ENCODE data around the gene IZUMO2. TPM values are rescaled to one million over a fixed set of nuclear protein-coding genes. Genes with fewer than 3 reads are reported as not detected.
A peak's percentile ranks its signal among the peaks of the same experiment; 100 is the strongest.
"Not testable (repeated sequence)": the region's sequence is repeated elsewhere in the genome, so short reads cannot be mapped to it uniquely, and the experiment has no call there.

IZUMO2 gene
- polyA plus RNA-seq, 1 experiment, result not detected

GRCh38 chr19:50136603-50137365, 26.3 kb downstream of the IZUMO2 start:
- peak overlapping the region; percentile 17; the same call in 1 of the 2 replicates for H3K4me3 ChIP-seq (ENCODE audit: low read depth, low read length)
- H3K9me3 ChIP-seq (ENCODE audit: control insufficient read depth, insufficient read depth, low read length); H3K27me3 ChIP-seq (ENCODE audit: control insufficient read depth, insufficient read depth, low read length); POLR2A ChIA-PET; H3K27ac ChIP-seq (ENCODE audit: low read depth, low read length); DNase-seq (ENCODE audit: low read depth, low spot score): not testable (repeated sequence)
- TF ChIP-seq CTCF (IDR thresholded peaks at IDR 0.05; ENCODE audit: low read depth, low read length), result 0 out of 2 replicates have a peak, but pooled peaks have one; percentile 3
- CTCF ChIA-PET, result interaction anchor here (1.1 to 1.6 kb wide), 4 partner anchors 102 to 198 kb away, joined by 3 to 28 read pairs (median 4); no protein-coding TSS in a partner anchor

GRCh38 chr19:50135856-50136602, 27.1 kb downstream of the IZUMO2 start:
- H3K27me3 ChIP-seq (ENCODE audit: control insufficient read depth, insufficient read depth, low read length); POLR2A ChIA-PET; H3K4me3 ChIP-seq (ENCODE audit: low read depth, low read length); H3K9me3 ChIP-seq (ENCODE audit: control insufficient read depth, insufficient read depth, low read length); DNase-seq (ENCODE audit: low read depth, low spot score); H3K27ac ChIP-seq (ENCODE audit: low read depth, low read length): not testable (repeated sequence)
- CTCF ChIA-PET, result interaction anchor here (0.8 to 1.6 kb wide), 8 partner anchors 11 to 273 kb away, joined by 3 to 28 read pairs (median 3); no protein-coding TSS in a partner anchor
- 0 out of 2 replicates have a peak, but pooled peaks have one; percentile 3 for TF ChIP-seq CTCF (IDR thresholded peaks at IDR 0.05; ENCODE audit: low read depth, low read length)

- H3K27ac ChIP-seq (ENCODE audit: low read depth, low read length); H3K9me3 ChIP-seq (ENCODE audit: control insufficient read depth, insufficient read depth, low read length); H3K4me3 ChIP-seq (ENCODE audit: low read depth, low read length); H3K27me3 ChIP-seq (ENCODE audit: control insufficient read depth, insufficient read depth, low read length); DNase-seq (ENCODE audit: low read depth, low spot score); POLR2A ChIA-PET: not testable (repeated sequence)
- CTCF ChIA-PET, result interaction anchor here (0.6 to 1.6 kb wide), 6 partner anchors 12 to 272 kb away, joined by 3 to 28 read pairs (median 4); no protein-coding TSS in a partner anchor
Observed at GRCh38 chr19:50134777-50135719, 28.0 kb downstream of the IZUMO2 start.

- H3K27ac ChIP-seq (ENCODE audit: low read depth, low read length); DNase-seq (ENCODE audit: low read depth, low spot score); H3K4me3 ChIP-seq (ENCODE audit: low read depth, low read length); H3K27me3 ChIP-seq (ENCODE audit: control insufficient read depth, insufficient read depth, low read length); POLR2A ChIA-PET; H3K9me3 ChIP-seq (ENCODE audit: control insufficient read depth, insufficient read depth, low read length); CTCF ChIA-PET: not testable (repeated sequence)
Observed at GRCh38 chr19:50133518-50134492, 29.3 kb downstream of the IZUMO2 start.

- H3K27ac ChIP-seq (ENCODE audit: low read depth, low read length); POLR2A ChIA-PET; H3K9me3 ChIP-seq (ENCODE audit: control insufficient read depth, insufficient read depth, low read length); DNase-seq (ENCODE audit: low read depth, low spot score); CTCF ChIA-PET; H3K27me3 ChIP-seq (ENCODE audit: control insufficient read depth, insufficient read depth, low read length); H3K4me3 ChIP-seq (ENCODE audit: low read depth, low read length): not testable (repeated sequence)
Observed at GRCh38 chr19:50104012-50104411, 59.1 kb downstream of the IZUMO2 start.

- H3K9me3 ChIP-seq (ENCODE audit: control insufficient read depth, insufficient read depth, low read length); H3K27ac ChIP-seq (ENCODE audit: low read depth, low read length); CTCF ChIA-PET; DNase-seq (ENCODE audit: low read depth, low spot score); POLR2A ChIA-PET; H3K4me3 ChIP-seq (ENCODE audit: low read depth, low read length); H3K27me3 ChIP-seq (ENCODE audit: control insufficient read depth, insufficient read depth, low read length): not testable (repeated sequence)
Observed at GRCh38 chr19:50103405-50103804, 59.7 kb downstream of the IZUMO2 start.
